T-helper 17 cell (primary cell): Measurements from ENCODE around the gene PSMG4. TPM values are rescaled to one million over a fixed set of nuclear protein-coding genes. Genes with fewer than 3 reads are reported as not detected.

ENCODE experiments used
- ATAC-seq: fragments of 150-1000 bp; cut with Tn5 transposase; 2 replicates; pipeline ENCODE4 v1.10.0; 2021; ENCODE audit warnings: mild to moderate bottlenecking, moderate library complexity
- DNase-seq, 3 donors: peaks; one replicate each; pipeline versions ENCODE4 v3.0.0 to v3.0.0-alpha.2; 2020 to 2021
- H3K9me3 ChIP-seq: one replicate; pipeline ENCODE4 v1.7.0; 2013; ENCODE audit warnings: low read length, mild to moderate bottlenecking; ENCODE audit not compliant: control insufficient read depth, poor library complexity, severe bottlenecking
- H3K27ac Mint-ChIP-seq: one replicate; pipeline ENCODE4 v1.8.0; 2022; ENCODE audit warnings: mild to moderate bottlenecking, moderate library complexity, mixed read lengths
- H3K27me3 Mint-ChIP-seq: one replicate; pipeline ENCODE4 v1.8.0; 2022; ENCODE audit warnings: mixed read lengths
- H3K36me3 Mint-ChIP-seq: one replicate; pipeline ENCODE4 v1.8.0; 2022; ENCODE audit warnings: low read depth, mixed read lengths
- H3K4me1 Mint-ChIP-seq: one replicate; pipeline ENCODE4 v1.8.0; 2022; ENCODE audit warnings: mild to moderate bottlenecking, mixed read lengths
- H3K4me3 Mint-ChIP-seq: one replicate; pipeline ENCODE4 v1.8.0; 2022; ENCODE audit warnings: mild to moderate bottlenecking, moderate library complexity, mixed read lengths
- total RNA-seq, 4 donors: library from RNA in 2 of 4; stranded (reverse) in 2 of 4; gene quantifications; one replicate each; pipeline ENCODE4 v1.2.3 and lab custom pipeline; 2022 to 2026

Gene PSMG4
- total RNA-seq, 2 donors from 2014 or later, result 11.9 to 15.6 TPM

DNA sequence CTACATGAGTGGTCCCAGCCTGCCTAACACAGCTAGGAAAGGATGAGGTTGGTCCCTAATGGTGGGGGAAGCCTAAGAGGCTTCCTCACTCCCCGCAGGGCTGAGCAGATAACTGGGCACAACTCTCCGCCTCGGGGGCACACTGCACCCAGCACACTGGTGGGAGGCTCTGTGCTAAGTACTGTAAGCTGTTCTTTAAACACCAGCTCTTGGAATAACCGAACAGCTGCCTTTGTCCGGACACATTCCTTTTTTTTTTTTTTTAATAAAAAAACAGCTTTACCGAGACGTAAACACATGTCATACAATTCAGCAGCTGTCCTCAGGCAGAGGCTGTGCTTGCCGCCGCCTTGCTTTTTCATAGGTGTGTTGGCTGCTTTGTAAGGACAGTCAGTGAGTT is 6.9 kb downstream of the PSMG4 start:
- H3K4me3 Mint-ChIP-seq, result no peak overlapping the region
- DNase-seq, result no peak
- H3K9me3 ChIP-seq, result no peaks in the 10 kb centered on the region
- no peak overlapping the region for H3K27ac Mint-ChIP-seq
- H3K36me3 Mint-ChIP-seq, result peaks cover 2% of the 10 kb centered on the region
- peaks cover 43% of the 10 kb centered on the region for H3K4me1 Mint-ChIP-seq
- H3K27me3 Mint-ChIP-seq, result no peaks in the 10 kb centered on the region
- ATAC-seq, result no peak

DNA sequence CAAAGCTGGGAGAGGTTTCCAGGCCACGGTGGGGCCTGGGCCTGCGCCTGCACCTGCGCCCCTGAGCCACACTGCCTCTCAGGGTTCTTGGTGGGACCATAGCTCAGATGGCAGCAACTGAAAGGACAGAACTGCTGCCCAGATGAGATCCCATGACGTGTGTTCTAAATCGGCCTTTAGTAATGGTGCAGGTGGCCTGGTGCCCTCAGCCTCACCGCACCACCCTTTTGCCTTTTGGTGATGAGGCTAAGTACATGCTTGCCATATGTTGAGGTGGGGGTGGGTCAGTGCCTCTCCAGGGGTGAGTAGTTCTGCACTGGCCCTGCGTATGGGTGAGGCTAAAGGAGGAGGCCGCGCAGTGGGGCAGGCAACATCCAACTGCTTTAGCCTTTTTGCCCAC is 7.4 kb downstream of the PSMG4 start:
- ATAC-seq, result no peak
- peak overlapping the region; percentile 45 for H3K27ac Mint-ChIP-seq
- DNase-seq, result no peak
- H3K27me3 Mint-ChIP-seq, result no peaks in the 10 kb centered on the region
- no peaks in the 10 kb centered on the region for H3K9me3 ChIP-seq
- H3K4me3 Mint-ChIP-seq, result no peak overlapping the region
- peaks cover 40% of the 10 kb centered on the region for H3K4me1 Mint-ChIP-seq
- H3K36me3 Mint-ChIP-seq, result peaks cover 2% of the 10 kb centered on the region

DNA sequence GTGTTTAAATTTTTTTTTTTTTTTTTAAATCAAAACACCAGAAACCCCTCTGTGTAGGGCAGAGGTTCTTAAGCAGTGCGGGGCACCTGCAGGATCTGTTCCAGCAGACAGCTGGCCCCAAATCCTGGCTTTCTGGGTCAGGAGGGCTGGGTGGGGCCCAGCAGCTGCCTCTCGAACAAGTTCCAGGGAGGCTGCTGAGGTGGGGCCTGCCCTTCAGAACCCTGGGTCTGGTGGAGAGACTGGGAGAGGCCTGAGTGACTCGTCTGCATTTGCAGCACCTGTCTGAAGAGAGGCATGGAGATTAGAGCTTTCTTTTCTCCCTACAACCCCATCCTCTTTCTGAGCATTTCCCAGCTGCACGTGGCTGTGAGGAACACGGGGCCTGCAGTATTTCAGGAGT is 8.4 kb downstream of the PSMG4 start:
- no peaks in the 10 kb centered on the region for H3K9me3 ChIP-seq
- DNase-seq (no peak), ATAC-seq (no peak)
- Mint-ChIP-seq H3K27ac (peak overlapping the region; percentile 72), H3K36me3 (peaks cover 2% of the 10 kb centered on the region), H3K4me3 (no peak overlapping the region), H3K4me1 (peaks cover 38% of the 10 kb centered on the region), H3K27me3 (no peaks in the 10 kb centered on the region)

DNA sequence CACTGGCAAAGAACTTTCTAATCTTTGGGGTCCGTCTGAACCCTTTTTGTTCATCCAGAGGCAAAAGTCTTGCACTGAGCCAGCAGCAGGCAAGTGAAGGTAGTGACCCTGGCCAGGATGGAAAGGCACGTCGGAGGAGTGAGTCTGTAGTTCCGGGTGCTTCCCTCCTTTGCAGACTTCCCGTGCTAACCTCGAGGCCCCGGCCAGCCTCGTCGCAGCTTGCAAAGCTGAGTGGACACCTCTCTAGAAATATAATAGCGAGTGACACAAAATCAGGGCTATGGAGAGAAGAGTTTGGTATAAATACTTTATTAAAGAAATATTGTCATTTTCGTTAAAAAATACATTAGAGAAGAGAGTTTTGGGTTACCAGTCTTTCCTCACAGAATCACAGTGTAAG is 9.9 kb downstream of the PSMG4 start:
- no peak for ATAC-seq
- DNase-seq, result no peak
- H3K4me1 Mint-ChIP-seq, result peaks cover 32% of the 10 kb centered on the region
- H3K4me3 Mint-ChIP-seq, result no peak overlapping the region
- H3K36me3 Mint-ChIP-seq, result peaks cover 2% of the 10 kb centered on the region
- H3K27me3 Mint-ChIP-seq, result no peaks in the 10 kb centered on the region
- no peak overlapping the region for H3K27ac Mint-ChIP-seq
- no peaks in the 10 kb centered on the region for H3K9me3 ChIP-seq

DNA sequence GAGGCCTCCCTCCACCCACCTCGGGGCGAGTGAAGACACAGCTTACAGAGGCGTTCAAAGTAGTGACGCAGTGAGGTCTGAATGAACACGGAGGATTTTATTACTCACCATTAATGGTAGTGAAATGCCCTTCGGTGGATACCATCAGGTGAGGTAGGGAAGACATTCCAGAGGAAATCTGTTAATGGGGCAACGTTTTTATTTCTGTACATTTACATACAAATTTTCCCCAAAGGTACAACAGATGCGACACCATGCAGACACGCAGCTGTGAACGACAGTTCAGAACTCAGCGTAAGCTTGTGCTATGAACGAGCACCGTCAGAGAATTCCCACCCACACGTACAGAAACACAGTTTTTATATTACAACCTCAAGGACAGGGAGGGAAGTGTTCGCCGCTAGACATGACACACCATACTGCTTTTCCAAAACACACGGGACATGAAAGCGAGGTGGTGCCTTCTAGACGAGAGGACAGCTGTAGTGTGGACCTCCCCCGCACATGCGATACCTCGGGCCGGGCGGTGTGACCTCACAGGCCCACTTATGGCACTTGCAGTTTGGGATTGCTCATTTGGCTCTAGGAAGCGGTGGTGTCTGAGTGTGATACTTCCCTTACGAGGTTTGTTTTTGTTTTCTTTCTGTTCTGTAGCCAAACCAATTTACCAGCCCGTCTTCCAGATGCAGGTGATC is 10.7 kb downstream of the PSMG4 start:
- Mint-ChIP-seq H3K4me3 (no peak overlapping the region), H3K27me3 (no peaks in the 10 kb centered on the region), H3K36me3 (peaks cover 2% of the 10 kb centered on the region), H3K4me1 (peaks cover 38% of the 10 kb centered on the region), H3K27ac (peak overlapping the region; percentile 32)
- DNase-seq, result no peak
- H3K9me3 ChIP-seq, result no peaks in the 10 kb centered on the region
- ATAC-seq, result no peak

DNA sequence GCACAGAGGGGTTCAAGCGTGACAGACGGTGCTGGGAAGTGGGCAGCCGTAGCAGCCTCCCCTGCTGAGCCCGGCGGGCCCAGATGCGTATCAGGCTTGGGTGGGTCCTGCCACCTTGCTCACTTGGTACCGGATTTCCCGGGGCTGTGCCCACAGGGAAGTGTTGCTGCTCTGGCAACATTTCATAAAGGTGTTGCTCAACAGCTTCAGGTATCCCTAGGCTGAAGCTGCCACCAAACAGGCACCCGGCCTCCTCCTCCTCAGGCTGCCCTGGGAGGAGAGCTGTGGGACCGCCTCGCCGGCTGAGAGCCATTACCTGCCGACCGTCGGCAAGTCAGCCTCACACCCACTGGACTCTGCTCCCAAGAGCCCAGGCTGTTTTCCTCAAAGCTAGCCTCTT is 11.5 kb downstream of the PSMG4 start:
- Mint-ChIP-seq H3K4me3 (no peak overlapping the region), H3K27me3 (no peaks in the 10 kb centered on the region), H3K27ac (no peak overlapping the region), H3K4me1 (peaks cover 35% of the 10 kb centered on the region), H3K36me3 (peaks cover 2% of the 10 kb centered on the region)
- ATAC-seq (no peak), DNase-seq (no peak)
- H3K9me3 ChIP-seq, result no peaks in the 10 kb centered on the region

DNA sequence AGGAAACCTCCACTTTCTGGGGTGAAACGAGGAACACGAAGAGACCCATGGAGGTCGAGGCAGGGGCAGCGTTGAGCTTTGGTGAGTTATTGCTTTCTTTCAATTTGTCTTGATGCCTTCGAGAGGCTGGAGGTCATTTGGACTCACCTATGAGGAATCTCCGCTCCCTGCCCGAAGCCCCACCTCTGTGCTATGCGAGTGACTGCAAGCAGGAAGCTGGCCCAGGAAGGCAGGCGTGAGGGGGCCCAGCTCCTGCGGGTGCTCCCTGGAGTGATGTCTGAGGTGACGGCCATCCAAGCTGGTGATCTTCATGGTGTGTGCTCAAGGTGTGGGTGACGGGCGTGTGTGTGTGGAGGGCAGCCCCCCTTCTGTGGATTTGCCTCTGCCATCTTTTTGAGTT is 13.0 kb downstream of the PSMG4 start:
- no peaks in the 10 kb centered on the region for H3K9me3 ChIP-seq
- H3K27me3 Mint-ChIP-seq, result no peaks in the 10 kb centered on the region
- H3K4me1 Mint-ChIP-seq, result peaks cover 32% of the 10 kb centered on the region
- DNase-seq (no peak), ATAC-seq (no peak)
- no peak overlapping the region for H3K4me3 Mint-ChIP-seq
- H3K27ac Mint-ChIP-seq, result peak overlapping the region; percentile 86
- no peaks in the 10 kb centered on the region for H3K36me3 Mint-ChIP-seq

DNA sequence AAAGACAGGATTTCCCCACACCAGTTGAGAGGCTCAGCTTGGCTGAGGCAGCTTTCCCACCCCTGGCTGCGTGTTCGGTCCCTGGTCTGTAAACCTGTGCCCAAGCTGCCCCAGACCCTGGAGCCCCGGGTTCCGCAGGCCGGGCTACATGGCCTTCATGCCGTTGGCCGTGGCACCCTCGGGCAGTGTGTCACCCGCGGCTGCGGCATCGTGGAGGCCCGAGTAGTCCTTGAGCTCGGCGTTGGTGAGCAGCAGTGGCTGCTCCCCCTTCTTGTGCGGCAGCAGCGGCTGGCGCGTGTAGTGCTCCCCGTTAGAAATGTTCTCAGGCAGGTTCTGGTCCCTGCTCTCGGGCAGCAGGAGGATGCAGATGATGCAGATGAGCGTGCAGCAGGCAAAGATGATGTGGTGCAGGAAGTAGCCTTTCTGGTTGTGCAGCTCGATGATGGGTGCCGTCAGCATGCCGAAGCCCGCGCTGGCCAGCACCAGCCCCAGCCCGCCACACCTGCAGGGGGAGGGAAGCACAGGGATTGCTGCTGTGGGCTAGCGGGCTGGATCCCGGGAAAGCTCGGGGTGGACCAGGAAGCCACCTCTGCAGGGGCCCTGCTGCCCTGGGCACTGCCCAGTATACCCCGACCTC is 14.3 kb downstream of the PSMG4 start:
- DNase-seq, result no peak
- no peak for ATAC-seq
- Mint-ChIP-seq H3K4me1 (peaks cover 31% of the 10 kb centered on the region), H3K36me3 (no peaks in the 10 kb centered on the region), H3K27ac (peak overlapping the region; percentile 56), H3K4me3 (no peak overlapping the region), H3K27me3 (no peaks in the 10 kb centered on the region)
- H3K9me3 ChIP-seq, result no peaks in the 10 kb centered on the region

DNA sequence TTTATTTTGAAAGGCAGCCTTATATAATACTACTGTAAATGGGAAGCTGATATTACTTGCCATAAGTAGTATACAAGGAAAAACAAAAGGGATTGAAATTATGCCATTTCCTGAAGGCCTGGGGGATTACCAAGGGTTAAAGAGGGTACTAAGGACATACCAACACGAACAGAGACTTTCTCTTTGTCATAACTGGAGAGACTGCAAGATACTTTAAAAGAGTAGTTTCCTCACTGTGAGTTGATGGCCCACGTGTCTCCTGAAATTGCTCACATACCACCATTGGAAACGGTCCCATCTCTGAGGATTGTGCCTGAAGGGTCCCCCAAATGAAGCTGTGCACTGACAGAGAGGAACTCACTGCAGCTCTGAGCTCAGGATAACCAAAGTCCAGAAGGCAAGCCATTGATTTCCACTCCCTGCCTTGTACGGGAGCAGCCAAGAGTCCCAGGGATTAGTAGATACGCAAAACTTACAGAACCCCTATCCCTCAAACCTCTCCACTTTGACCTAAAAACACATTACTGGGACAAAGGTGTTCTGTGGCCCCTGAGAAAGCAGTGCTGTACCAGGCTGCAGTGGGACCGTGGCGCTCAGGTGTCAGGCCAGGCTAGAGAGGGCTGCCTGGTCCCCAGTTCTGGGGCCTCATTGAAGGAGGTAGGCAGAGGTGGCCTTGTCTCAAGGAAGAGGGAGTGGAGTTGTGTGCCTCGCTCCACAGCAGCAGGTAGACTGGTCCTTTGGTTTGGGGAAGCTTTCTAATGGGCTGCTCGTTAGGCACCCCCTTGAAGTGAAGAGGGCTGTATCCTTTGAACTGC is 15.2 kb downstream of the PSMG4 start:
- no peak for DNase-seq
- ATAC-seq, result no peak
- H3K27me3 Mint-ChIP-seq, result no peaks in the 10 kb centered on the region
- no peaks in the 10 kb centered on the region for H3K36me3 Mint-ChIP-seq
- no peaks in the 10 kb centered on the region for H3K9me3 ChIP-seq
- H3K27ac Mint-ChIP-seq, result peak overlapping the region; percentile 83
- H3K4me3 Mint-ChIP-seq, result no peak overlapping the region
- H3K4me1 Mint-ChIP-seq, result peaks cover 24% of the 10 kb centered on the region

DNA sequence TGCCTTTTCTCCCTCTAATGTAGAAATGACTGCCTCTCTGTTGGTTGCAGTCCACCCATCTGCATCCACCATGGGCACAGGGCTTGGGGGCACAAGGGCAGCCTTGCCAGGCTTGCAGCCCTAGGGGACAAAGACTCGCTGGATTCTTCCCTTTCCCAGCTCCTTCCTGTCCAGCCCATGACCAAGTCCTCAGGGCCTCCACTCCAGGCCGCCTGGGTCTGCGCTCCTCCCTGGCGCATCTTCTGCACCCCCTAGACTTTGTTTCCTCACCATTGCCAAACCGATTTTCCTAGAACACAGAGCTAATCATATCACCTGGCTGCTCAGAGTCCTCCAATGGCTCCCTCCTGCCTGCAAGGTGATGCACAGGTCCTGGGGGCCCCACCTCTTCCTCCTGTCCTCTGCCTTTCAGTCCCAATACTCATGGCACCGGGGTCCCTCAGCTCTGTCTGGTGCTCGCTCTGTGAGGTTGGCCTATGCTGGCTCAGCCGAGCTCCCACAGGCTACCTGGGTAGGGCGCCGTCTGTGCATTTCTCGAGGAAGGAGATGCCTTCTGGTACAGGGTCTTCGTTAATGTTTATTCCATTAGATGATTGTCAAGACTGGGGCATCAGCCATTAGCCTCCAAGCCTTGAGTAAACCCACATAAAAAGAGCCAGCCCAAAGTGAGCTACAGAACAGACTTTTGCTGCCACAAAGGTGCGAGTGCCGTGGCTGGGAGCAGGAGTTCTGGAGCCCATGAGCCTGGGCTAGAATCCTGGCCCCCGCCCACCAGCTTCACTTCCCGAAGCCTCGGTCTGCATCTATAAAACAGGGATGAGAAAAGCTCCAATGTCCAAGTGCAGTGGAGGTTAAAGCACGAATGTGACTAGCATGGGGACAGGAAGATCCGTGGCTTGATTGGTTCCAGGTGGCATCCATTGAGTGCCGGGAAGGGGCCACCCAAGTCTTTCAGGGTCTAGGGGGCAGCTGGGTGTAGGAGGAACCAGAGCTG is 17.7 kb downstream of the PSMG4 start:
- H3K9me3 ChIP-seq, result no peaks in the 10 kb centered on the region
- H3K4me3 Mint-ChIP-seq, result no peak overlapping the region
- H3K27ac Mint-ChIP-seq, result peak overlapping the region; percentile 45
- H3K4me1 Mint-ChIP-seq, result peaks cover 16% of the 10 kb centered on the region
- no peak for DNase-seq
- H3K27me3 Mint-ChIP-seq, result no peaks in the 10 kb centered on the region
- no peaks in the 10 kb centered on the region for H3K36me3 Mint-ChIP-seq
- ATAC-seq, result no peak

DNA sequence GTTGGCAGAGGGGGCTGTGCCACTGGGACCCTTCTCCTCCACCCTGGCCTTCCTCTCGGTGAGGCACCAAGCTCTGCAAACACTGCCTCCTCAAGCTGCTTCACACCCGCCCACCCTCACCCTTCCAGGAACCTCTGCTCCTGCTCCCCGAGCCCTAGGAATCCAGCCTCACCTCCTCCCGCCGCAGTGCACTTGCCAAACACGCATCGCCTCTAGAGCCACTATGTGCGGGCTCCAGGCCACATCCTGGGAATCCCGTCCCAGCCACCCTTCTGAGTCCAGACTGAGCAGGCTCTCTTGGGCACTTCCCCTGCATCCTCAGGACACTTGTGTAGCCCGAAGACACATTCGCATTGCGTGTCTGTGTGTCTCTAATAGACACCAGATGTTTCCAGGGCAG is 18.5 kb downstream of the PSMG4 start:
- H3K27me3 Mint-ChIP-seq, result no peaks in the 10 kb centered on the region
- no peak overlapping the region for H3K4me3 Mint-ChIP-seq
- H3K36me3 Mint-ChIP-seq, result no peaks in the 10 kb centered on the region
- H3K4me1 Mint-ChIP-seq, result peaks cover 16% of the 10 kb centered on the region
- DNase-seq (no peak), ATAC-seq (no peak)
- H3K27ac Mint-ChIP-seq, result no peak overlapping the region
- H3K9me3 ChIP-seq, result no peaks in the 10 kb centered on the region

DNA sequence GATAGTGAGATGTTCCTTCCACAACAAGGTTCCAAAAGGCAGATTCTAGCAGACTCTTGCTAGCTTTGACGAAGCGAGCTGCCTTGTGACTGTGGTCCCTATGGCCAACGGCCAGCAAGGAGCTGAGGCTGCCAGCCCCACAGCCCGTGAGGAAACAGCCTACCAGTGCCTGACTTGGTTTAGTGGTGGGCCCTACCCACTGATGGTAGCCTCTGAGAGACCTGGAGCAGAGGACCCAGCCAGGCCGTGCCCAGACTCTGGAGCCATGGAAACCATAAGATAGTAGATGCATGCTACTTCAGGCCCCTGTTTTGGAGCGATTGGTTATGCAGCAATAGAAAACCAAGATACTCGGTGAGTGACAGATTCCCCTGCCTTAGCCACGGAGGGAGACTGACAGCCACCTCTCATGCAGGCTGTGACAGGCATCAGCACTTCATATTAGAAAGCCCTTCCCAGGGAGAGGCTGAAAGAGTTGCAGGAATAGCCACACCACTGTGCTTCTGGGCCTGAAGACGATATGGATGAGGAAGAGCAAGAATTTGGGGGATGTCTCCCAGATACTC is 19.2 kb downstream of the PSMG4 start:
- Mint-ChIP-seq H3K27ac (no peak overlapping the region), H3K27me3 (no peaks in the 10 kb centered on the region), H3K36me3 (no peaks in the 10 kb centered on the region), H3K4me1 (peaks cover 15% of the 10 kb centered on the region), H3K4me3 (no peak overlapping the region)
- ATAC-seq (no peak), DNase-seq (no peak)
- no peaks in the 10 kb centered on the region for H3K9me3 ChIP-seq
